22Rv1 (cell line): ENCODE measurements around the gene BCL11A.

Experiments used
- ZFX ChIP-seq: fragments of 450-650 bp; IDR thresholded peaks from 2 replicates; pipeline ENCODE4 v1.6.1; 2017; ENCODE audit warnings: antibody characterized with exemption, borderline replicate concordance
- TF ChIP-seq, protein P1 (sequence below): fragments of 450-650 bp; IDR thresholded peaks from 2 replicates; pipeline ENCODE4 v1.5.1; 2017; ENCODE audit warnings: mild to moderate bottlenecking

GRCh38 chr2:60461421-60462108 lies 91.9 kb downstream of the BCL11A start:
- TF ChIP-seq, protein P1, sequence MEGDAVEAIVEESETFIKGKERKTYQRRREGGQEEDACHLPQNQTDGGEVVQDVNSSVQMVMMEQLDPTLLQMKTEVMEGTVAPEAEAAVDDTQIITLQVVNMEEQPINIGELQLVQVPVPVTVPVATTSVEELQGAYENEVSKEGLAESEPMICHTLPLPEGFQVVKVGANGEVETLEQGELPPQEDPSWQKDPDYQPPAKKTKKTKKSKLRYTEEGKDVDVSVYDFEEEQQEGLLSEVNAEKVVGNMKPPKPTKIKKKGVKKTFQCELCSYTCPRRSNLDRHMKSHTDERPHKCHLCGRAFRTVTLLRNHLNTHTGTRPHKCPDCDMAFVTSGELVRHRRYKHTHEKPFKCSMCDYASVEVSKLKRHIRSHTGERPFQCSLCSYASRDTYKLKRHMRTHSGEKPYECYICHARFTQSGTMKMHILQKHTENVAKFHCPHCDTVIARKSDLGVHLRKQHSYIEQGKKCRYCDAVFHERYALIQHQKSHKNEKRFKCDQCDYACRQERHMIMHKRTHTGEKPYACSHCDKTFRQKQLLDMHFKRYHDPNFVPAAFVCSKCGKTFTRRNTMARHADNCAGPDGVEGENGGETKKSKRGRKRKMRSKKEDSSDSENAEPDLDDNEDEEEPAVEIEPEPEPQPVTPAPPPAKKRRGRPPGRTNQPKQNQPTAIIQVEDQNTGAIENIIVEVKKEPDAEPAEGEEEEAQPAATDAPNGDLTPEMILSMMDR, result no peak
- no peak for TF ChIP-seq ZFX
